Esophagus (tissue), 2 donors: ENCODE data around the gene C2CD2. TPM values are rescaled to one million over a fixed set of nuclear protein-coding genes. Genes with fewer than 3 reads are reported as not detected.

Experiments used
- H3K27ac ChIP-seq, 2 donors: one replicate each; pipeline ENCODE4 v1.5.1; 2013; ENCODE audit warnings: low read depth in 2 of 2, mild to moderate bottlenecking in 2 of 2, inconsistent platforms in 1 of 2, low read length in 1 of 2, moderate library complexity in 1 of 2
- H3K27me3 ChIP-seq, 2 donors: one replicate each; pipeline ENCODE4 v1.6.1; 2013; ENCODE audit warnings: low read length in 2 of 2, control low read depth in 1 of 2, mild to moderate bottlenecking in 1 of 2; ENCODE audit not compliant: insufficient read depth in 2 of 2, control insufficient read depth in 1 of 2
- H3K36me3 ChIP-seq, 2 donors: one replicate each; pipeline ENCODE4 v1.6.1; 2013; ENCODE audit warnings: low read length in 1 of 2; ENCODE audit not compliant: control insufficient read depth in 2 of 2, insufficient read depth in 2 of 2
- H3K4me1 ChIP-seq, 2 donors: one replicate each; pipeline ENCODE4 v1.6.1; 2013; ENCODE audit warnings: low read length in 1 of 2; ENCODE audit not compliant: control insufficient read depth in 2 of 2, insufficient read depth in 2 of 2
- H3K4me3 ChIP-seq, 2 donors: one replicate each; pipeline ENCODE4 v1.5.1; 2013; ENCODE audit warnings: low read length in 2 of 2, mild to moderate bottlenecking in 2 of 2, low read depth in 1 of 2, moderate library complexity in 1 of 2
- H3K9me3 ChIP-seq, 2 donors: one replicate each; pipeline ENCODE4 v1.6.1; 2013; ENCODE audit warnings: mild to moderate bottlenecking in 2 of 2, low read depth in 1 of 2, low read length in 1 of 2, moderate library complexity in 1 of 2; ENCODE audit not compliant: control insufficient read depth in 2 of 2, insufficient read depth in 1 of 2
- WGBS, 2 donors: extraction: QIAGEN DNeasy Blood & Tissue Kit; methylation state at CpG; one replicate each; pipeline ENCODE4 v1.1.7; 2013; 5-methylcytosine and 5-hydroxymethylcytosine counted together
- polyA plus RNA-seq, 2 donors: library from polyadenylated mRNA; stranded (reverse); fragments of 200-250 nt; gene quantifications; one replicate each; pipeline ENCODE4 v1.2.3, GENCODE V29; 2013
- donor health status: healthy with polysubstance abuse.
- donor health status: Bipolar disorder and iron deficiency.

The C2CD2 gene
- polyA plus RNA-seq, 2 donors, result 7.9 to 11.0 TPM

GRCh38 chr21:41992576-41992975 lies 38.8 kb upstream of the C2CD2 start:
- no peaks in the 10 kb centered on the region for H3K27me3 ChIP-seq

DNA sequence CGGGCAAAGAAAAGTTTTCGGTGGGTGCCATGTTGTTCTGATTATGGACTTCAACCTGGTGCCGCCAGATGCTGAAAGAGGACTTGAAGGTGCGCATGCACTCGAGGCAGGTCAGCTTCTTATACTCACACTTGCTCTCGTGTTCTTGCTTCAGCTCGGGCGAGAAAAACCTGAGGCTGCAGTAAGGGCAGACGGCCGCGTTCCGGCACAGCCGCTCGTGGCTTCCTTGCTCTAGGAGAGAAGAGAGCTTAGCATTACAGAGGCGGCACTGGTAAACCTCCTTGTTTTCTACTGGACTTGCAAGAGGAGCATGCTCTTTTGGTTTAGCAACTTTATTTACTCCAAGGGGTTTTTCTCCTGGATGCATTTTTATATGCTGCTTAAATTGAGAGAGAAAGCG lies 37.8 kb upstream of the C2CD2 start:
- WGBS, 2 donors, result 98% methylated on average over 16 of the region's 16 CpGs

More at GRCh38 chr21:41992576-41992975, 38.8 kb upstream of the C2CD2 start:
- Histone ChIP-seq H3K36me3 (peaks cover 5 to 11% of the 10 kb centered on the region in 2 donors), H3K4me1 (peaks cover 0 to 5% of the 10 kb centered on the region in 2 donors), H3K4me3 (no peak overlapping the region), H3K9me3 (peaks cover 0 to 5% of the 10 kb centered on the region in 2 donors), H3K27ac (no peak overlapping the region)
- WGBS, 2 donors, result 98% methylated on average over 15 of the region's 15 CpGs

DNA sequence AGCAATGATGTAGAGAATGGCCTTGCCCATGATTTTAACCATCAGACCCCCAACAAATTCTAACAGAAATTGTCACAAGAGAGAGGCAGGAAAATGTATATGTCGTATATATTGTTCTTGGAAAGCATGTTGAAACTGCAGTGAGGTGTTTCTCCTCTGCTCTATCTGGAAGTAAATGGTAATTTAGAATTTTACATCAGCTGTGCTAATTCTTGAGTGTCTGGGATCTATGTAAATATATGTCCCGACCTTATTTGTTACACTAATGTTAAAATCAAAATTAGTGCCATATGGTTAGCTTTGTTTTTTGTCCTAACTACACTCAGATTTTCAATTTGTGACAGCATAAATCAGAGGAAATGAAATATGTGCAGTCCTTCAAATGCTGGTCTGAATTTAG lies 35.9 kb upstream of the C2CD2 start:
- Histone ChIP-seq H3K27ac (no peak overlapping the region), H3K27me3 (no peaks in the 10 kb centered on the region), H3K4me3 (no peak overlapping the region), H3K9me3 (no peaks in the 10 kb centered on the region), H3K36me3 (peaks cover 5 to 11% of the 10 kb centered on the region in 2 donors), H3K4me1 (peaks cover 0 to 5% of the 10 kb centered on the region in 2 donors)
- WGBS, 2 donors, result 88 to 91% methylated on average over 2 of the region's 2 CpGs

More for the DNA sequence above, 37.8 kb upstream of the C2CD2 start:
- no peaks in the 10 kb centered on the region for H3K27me3 ChIP-seq
- H3K9me3 ChIP-seq, result peaks cover 0 to 5% of the 10 kb centered on the region in 2 donors
- H3K4me1 ChIP-seq, result peaks cover 0 to 5% of the 10 kb centered on the region in 2 donors
- no peak overlapping the region for H3K27ac ChIP-seq
- H3K36me3 ChIP-seq, result peaks cover 5 to 11% of the 10 kb centered on the region in 2 donors
- no peak overlapping the region for H3K4me3 ChIP-seq

GRCh38 chr21:41987310-41987709 lies 33.5 kb upstream of the C2CD2 start:
- Histone ChIP-seq H3K27me3 (no peaks in the 10 kb centered on the region), H3K27ac (no peak overlapping the region), H3K4me3 (no peak overlapping the region), H3K36me3 (peaks cover 2 to 4% of the 10 kb centered on the region in 2 donors), H3K4me1 (peaks cover 0 to 5% of the 10 kb centered on the region in 2 donors), H3K9me3 (no peaks in the 10 kb centered on the region)
- WGBS, 2 donors, result 93 to 97% methylated on average over 3 of the region's 3 CpGs

GRCh38 chr21:41985662-41986416 lies 32.0 kb upstream of the C2CD2 start:
- 64 to 71% methylated on average over 6 of the region's 6 CpGs for WGBS, 2 donors
- Histone ChIP-seq H3K4me3 (no peak overlapping the region), H3K9me3 (no peaks in the 10 kb centered on the region), H3K27me3 (no peaks in the 10 kb centered on the region), H3K4me1 (no peaks in the 10 kb centered on the region), H3K36me3 (peaks cover 0 to 2% of the 10 kb centered on the region in 2 donors), H3K27ac (no peak overlapping the region)

- Histone ChIP-seq H3K36me3 (no peaks in the 10 kb centered on the region), H3K27me3 (no peaks in the 10 kb centered on the region), H3K27ac (no peak overlapping the region), H3K4me1 (no peaks in the 10 kb centered on the region), H3K9me3 (no peaks in the 10 kb centered on the region), H3K4me3 (no peak overlapping the region)
- 94 to 100% methylated on average over 1 of the region's 1 CpG for WGBS, 2 donors
Measured at GRCh38 chr21:41983229-41983628, 29.4 kb upstream of the C2CD2 start.

DNA sequence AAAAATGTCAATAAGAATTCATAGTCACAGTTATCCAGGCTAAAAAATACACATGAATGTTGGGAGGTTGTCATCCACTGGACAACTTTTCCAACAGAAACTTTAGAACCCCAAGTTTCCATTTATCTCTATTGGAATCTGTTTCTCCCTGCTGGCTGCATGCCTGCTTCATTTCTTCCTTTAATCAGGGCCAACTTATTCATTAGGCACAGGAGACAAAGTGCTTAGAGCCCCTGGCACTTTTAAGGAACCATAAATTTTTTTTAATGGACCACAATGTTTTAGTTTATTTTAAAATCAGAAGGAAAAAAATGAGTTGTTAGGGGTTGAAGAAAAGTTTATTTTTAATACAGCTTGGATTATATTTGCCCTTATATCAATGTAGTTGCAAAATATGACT lies 26.7 kb upstream of the C2CD2 start:
- Histone ChIP-seq H3K9me3 (no peaks in the 10 kb centered on the region), H3K4me1 (no peaks in the 10 kb centered on the region), H3K36me3 (no peaks in the 10 kb centered on the region), H3K27ac (no peak overlapping the region), H3K4me3 (no peak overlapping the region), H3K27me3 (no peaks in the 10 kb centered on the region)

GRCh38 chr21:41979751-41980369 lies 26.0 kb upstream of the C2CD2 start:
- Histone ChIP-seq H3K4me1 (no peaks in the 10 kb centered on the region), H3K27ac (no peak overlapping the region), H3K36me3 (no peaks in the 10 kb centered on the region), H3K27me3 (no peaks in the 10 kb centered on the region), H3K4me3 (no peak overlapping the region), H3K9me3 (no peaks in the 10 kb centered on the region)
- WGBS, 2 donors, result 76 to 84% methylated on average over 7 of the region's 7 CpGs

- Histone ChIP-seq H3K4me1 (peaks cover 0 to 2% of the 10 kb centered on the region in 2 donors), H3K36me3 (no peaks in the 10 kb centered on the region), H3K4me3 (no peak overlapping the region), H3K27me3 (no peaks in the 10 kb centered on the region), H3K27ac (no peak overlapping the region), H3K9me3 (no peaks in the 10 kb centered on the region)
- 68 to 80% methylated on average over 4 of the region's 4 CpGs for WGBS, 2 donors
Measured at GRCh38 chr21:41979335-41979734, 25.5 kb upstream of the C2CD2 start.
